ENCODE measurements around the gene CNGA1. TPM values are rescaled to one million over a fixed set of nuclear protein-coding genes. Genes with fewer than 3 reads are reported as not detected.
A peak's percentile ranks its signal among the peaks of the same experiment; 100 is the strongest.

Gene CNGA1
- total RNA-seq, 1 experiment from 2014 or later, result 1.0 TPM

GRCh38 chr4:47913861-47914219 is 102.6 kb downstream of the CNGA1 start:
- Histone ChIP-seq H3K23ac (ENCODE audit: insufficient read length, low read depth, low read length) (no peak overlapping the region), H3K56ac (ENCODE audit: insufficient read length, low read depth, low read length) (no peak overlapping the region), H3K9me3 (ENCODE audit: control insufficient read depth, low read depth, low read length) (no peaks in the 10 kb centered on the region), H4K5ac (ENCODE audit: insufficient read length, low read depth, low read length) (no peak overlapping the region), H3K79me1 (ENCODE audit: insufficient read depth, low read depth, low read length, poor library complexity, severe bottlenecking) (no peaks in the 10 kb centered on the region), H3K27ac (ENCODE audit: insufficient read length, low read depth, low read length) (no peak overlapping the region), H2BK120ac (ENCODE audit: low read depth, low read length, poor library complexity, severe bottlenecking) (no peak overlapping the region), H3K4me1 (ENCODE audit: insufficient read depth, low read length) (no peaks in the 10 kb centered on the region), H2BK12ac (ENCODE audit: insufficient read length, low read depth, low read length) (no peak overlapping the region), H2BK5ac (ENCODE audit: insufficient read length, low read length) (no peak overlapping the region), H3K4me2 (ENCODE audit: insufficient read depth, insufficient read length, low read length) (peak overlapping the region; percentile 94), H4K20me1 (ENCODE audit: control insufficient read depth, insufficient read depth, insufficient read length) (no peaks in the 10 kb centered on the region), H4K8ac (replicated peaks; ENCODE audit: insufficient read length, low read depth, low read length) (no peak overlapping the region), H2AK5ac (ENCODE audit: insufficient read length, low read length) (no peak overlapping the region), H3K18ac (ENCODE audit: insufficient read length, low read depth, low read length) (peak overlapping the region; percentile 34), H3K23me2 (ENCODE audit: insufficient read length, low read depth, low read length, poor library complexity, severe bottlenecking) (no peaks in the 10 kb centered on the region), H3K79me2 (ENCODE audit: insufficient read depth, low read length) (peaks cover 4% of the 10 kb centered on the region; the same call in 1 of the 2 replicates), H3T11ph (ENCODE audit: low read length) (no peak overlapping the region), H3K9ac (ENCODE audit: extremely low read depth, insufficient read length, low read length) (peak overlapping the region; percentile 49), H3K4ac (ENCODE audit: low read depth, low read length) (no peak overlapping the region), H3K27me3 (ENCODE audit: insufficient read depth, low read length) (no peaks in the 10 kb centered on the region), H2AFZ (ENCODE audit: low read length) (no peak overlapping the region), H2BK20ac (ENCODE audit: low read depth, low read length, poor library complexity, severe bottlenecking) (no peak overlapping the region), H4K91ac (ENCODE audit: insufficient read length, low read depth, low read length) (no peak overlapping the region), H2BK15ac (ENCODE audit: low read depth, low read length) (no peak overlapping the region), H3K14ac (ENCODE audit: insufficient read depth, low read length) (peak overlapping the region; percentile 72; the same call in 1 of the 2 replicates)
- H3K4me1 Mint-ChIP-seq, result peaks cover 22 to 24% of the 10 kb centered on the region in 2 experiments
- DNase-seq, result peak; percentile 59
- peaks cover under 1% of the 10 kb centered on the region; the same call in 1 of the 2 replicates for H3K27me3 Mint-ChIP-seq (ENCODE audit: low read depth)
- no peak for TF ChIP-seq CTCF (conservative IDR thresholded peaks at IDR 0.05)
- peaks cover 12 to 14% of the 10 kb centered on the region in 2 experiments for H3K9me3 Mint-ChIP-seq
- H3K27ac Mint-ChIP-seq, result peak overlapping the region; percentile 95 to 99 (median 99)
- H3K36me3 Mint-ChIP-seq (ENCODE audit: insufficient read depth in 1 of 3, low read depth in 3 of 3), result peaks cover 18 to 47% (median 45%) of the 10 kb centered on the region in 3 experiments; a peak in 6 of 7 replicates
- H3K4me3 Mint-ChIP-seq, result peak overlapping the region; percentile 93 to 98
- WGBS (ENCODE audit: extremely low coverage, insufficient read length, low lambda C conversion rate), result no CpG with 5 or more reads among the region's 29 CpGs
